K562 (cell line): ENCODE results near the gene MVP. TPM values are rescaled to one million over a fixed set of nuclear protein-coding genes. Genes with fewer than 3 reads are reported as not detected.

Experiments
- CHD7 ChIP-seq: fragments of 200-600 bp; sonication (generic); IDR thresholded peaks from one replicate; pipeline ENCODE4 v1.6.1; 2012; ENCODE audit warnings: mild to moderate bottlenecking, low read depth, low read length, inconsistent platforms
- KDM1A ChIP-seq, 2 experiments: fragments of 450-650 bp; IDR thresholded peaks; 2 replicates each; pipeline ENCODE4 v1.6.1; 2016; ENCODE audit warnings: mild to moderate bottlenecking in 2 of 2
- ZNF184 ChIP-seq: sonication (generic); formaldehyde crosslinking; IDR thresholded peaks from 2 replicates; pipeline ENCODE4 v1.5.0; 2020; ENCODE audit warnings: missing genetic modification reagents
- polyA plus RNA-seq, 8 experiments: library from polyadenylated mRNA; depleted of rRNA in 4 of 8; stranded (reverse) in 5 of 8; unstranded in 3 of 8; fragments of >200 nt; fragmentation: Nextera tagmentation in 2 of 8; fragmentation: Illumina TruSeq in 1 of 8; extraction: Ambion mirVana in 2 of 8; extraction: Trizol in 1 of 8; gene quantifications; 2 replicates each; pipeline versions ENCODE4 v1.2.1 to v1.2.3, GENCODE V29; 2011 to 2014; ENCODE audit warnings: inconsistent platforms in 1 of 8, missing spikeins in 1 of 8
- total RNA-seq, 7 experiments: library from RNA; depleted of rRNA in 6 of 7; stranded (reverse); fragments of >200 nt in 6 of 7; fragmentation: Illumina TruSeq in 2 of 7; extraction: Trizol in 2 of 7; gene quantifications; 2 replicates each; pipeline versions ENCODE4 v1.2.1 to v1.2.3, GENCODE V29; 2011 to 2021; ENCODE audit warnings: low replicate concordance in 1 of 7

The MVP gene
- total and polyA plus RNA-seq, 9 of the 15 experiments (the other 6 are each of a cell fraction or from before 2014, with no cell fraction given), result 0.39 to 1.9 (median 0.76) TPM; not detected in 2

GRCh38 chr16:29849505-29849904 is 29.2 kb downstream of the MVP start (continued):
- TF ChIP-seq CHD7 (no peak), KDM1A (IDR thresholded peaks at IDR 0.05) (no peak), ZNF184 (CRISPR knock-in tag) (no peak)
